Erythroblast (primary cell): Measurements from ENCODE around the gene N4BP2L1.

Experiments
- GATA1 ChIP-seq: IDR thresholded peaks from 2 replicates; pipeline ENCODE4 v1.6.1; 2011; ENCODE audit warnings: low read depth, mild to moderate bottlenecking, control low read depth, low read length, moderate library complexity
- POLR2A ChIP-seq: IDR thresholded peaks from 2 replicates; pipeline ENCODE4 v1.6.1; 2011; ENCODE audit warnings: mild to moderate bottlenecking, low read length

DNA sequence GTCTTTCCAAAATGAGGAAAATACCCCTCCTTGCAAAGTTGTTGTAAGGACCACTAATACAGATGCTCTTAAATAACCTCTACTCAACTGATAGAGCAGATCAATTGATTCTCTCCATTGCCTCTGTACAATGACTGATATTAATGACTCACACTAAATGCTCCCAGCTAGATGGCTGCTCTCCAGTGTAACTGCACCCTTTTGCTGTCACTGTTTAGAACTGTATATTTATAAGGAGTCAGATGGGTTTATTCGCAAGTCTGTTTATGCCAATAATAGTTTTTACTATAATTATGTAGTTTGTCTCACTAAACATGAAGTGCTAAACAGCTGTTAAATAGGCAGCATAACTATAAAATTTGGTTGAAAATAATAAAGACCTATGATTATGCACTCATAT, 21.0 kb upstream of the N4BP2L1 start:
- TF ChIP-seq POLR2A = no peak
- no peak for TF ChIP-seq GATA1
